Keratinocyte (primary cell): ENCODE data around the gene ZNF804B. TPM values are rescaled to one million over a fixed set of nuclear protein-coding genes. Genes with fewer than 3 reads are reported as not detected.

Source experiments
- DNase-seq: peaks from one replicate; pipeline ENCODE4 v3.0.0-alpha.2; 2011; ENCODE audit warnings: low read depth, missing footprints, low spot score
- FAIRE-seq: peaks from 2 replicates; lab custom pipeline; 2011; peaks lifted over from hg19 to GRCh38; lab: Jason Lieb, UNC
- H2AFZ ChIP-seq: 2 replicates; pipeline ENCODE4 v1.6.0; 2012; ENCODE audit warnings: low read length, control low read depth, inconsistent platforms; ENCODE audit not compliant: control insufficient read depth
- H3K27ac ChIP-seq: 2 replicates; pipeline ENCODE4 v1.5.1; 2011; ENCODE audit warnings: low read length; ENCODE audit not compliant: control insufficient read depth, insufficient read depth
- H3K27me3 ChIP-seq: 3 replicates; pipeline ENCODE4 v1.6.0; 2011; ENCODE audit warnings: low read length; ENCODE audit not compliant: control insufficient read depth, insufficient read depth; ENCODE audit errors: extremely low read depth
- H3K36me3 ChIP-seq, 2 experiments: 2 replicates in 1 of 2; 3 replicates in 1 of 2; pipeline ENCODE4 v1.5.1; 2011; ENCODE audit warnings: low read length in 2 of 2, mild to moderate bottlenecking in 1 of 2; ENCODE audit not compliant: control insufficient read depth in 2 of 2, insufficient read depth in 2 of 2; ENCODE audit errors: extremely low read depth in 1 of 2
- H3K4me1 ChIP-seq: 3 replicates; pipeline ENCODE4 v1.5.1; 2011; ENCODE audit warnings: low read length; ENCODE audit not compliant: control insufficient read depth, insufficient read depth; ENCODE audit errors: extremely low read depth
- H3K4me2 ChIP-seq: 3 replicates; pipeline ENCODE4 v1.6.0; 2011; ENCODE audit warnings: low read depth, low read length; ENCODE audit not compliant: control insufficient read depth, insufficient read depth; ENCODE audit errors: extremely low read depth
- H3K4me3 ChIP-seq, 3 experiments: fragments of 200-600 bp in 1 of 3; sonication (generic) in 1 of 3; 2 replicates in 2 of 3; 3 replicates in 1 of 3; pipeline ENCODE4 v1.5.1; 2011 to 2016; ENCODE audit warnings: low read length in 3 of 3, mild to moderate bottlenecking in 3 of 3, control low read depth in 2 of 3, inconsistent platforms in 1 of 3, low read depth in 1 of 3, mixed read lengths in 1 of 3, mixed run types in 1 of 3, moderate library complexity in 1 of 3; ENCODE audit not compliant: control insufficient read depth in 2 of 3, insufficient read depth in 2 of 3; ENCODE audit errors: extremely low read depth in 1 of 3
- H3K79me2 ChIP-seq: 2 replicates; pipeline ENCODE4 v1.6.0; 2012; ENCODE audit warnings: low read length; ENCODE audit not compliant: control insufficient read depth, insufficient read depth
- H3K9ac ChIP-seq: 3 replicates; pipeline ENCODE4 v1.6.0; 2011; ENCODE audit warnings: low read length; ENCODE audit not compliant: control insufficient read depth, insufficient read depth; ENCODE audit errors: extremely low read depth
- H3K9me1 ChIP-seq: 3 replicates; pipeline ENCODE4 v1.6.0; 2011; ENCODE audit warnings: low read length; ENCODE audit not compliant: control insufficient read depth, insufficient read depth; ENCODE audit errors: extremely low read depth
- H3K9me3 ChIP-seq: 2 replicates; pipeline ENCODE4 v1.5.1; 2012; ENCODE audit warnings: low read depth, low read length; ENCODE audit not compliant: control insufficient read depth
- H4K20me1 ChIP-seq: 3 replicates; pipeline ENCODE4 v1.6.0; 2011; ENCODE audit warnings: low read length; ENCODE audit not compliant: control insufficient read depth, insufficient read depth; ENCODE audit errors: extremely low read depth
- CTCF ChIP-seq, 3 experiments: IDR thresholded peaks in 1 of 3; conservative IDR thresholded peaks in 1 of 3; optimal IDR thresholded peaks in 1 of 3; 2 replicates in 2 of 3; 3 replicates in 1 of 3; pipeline versions ENCODE3 to v1.5.1; 2011; ENCODE audit warnings: low read length in 3 of 3, mild to moderate bottlenecking in 3 of 3, moderate library complexity in 2 of 3, control low read depth in 1 of 3, inconsistent platforms in 1 of 3; ENCODE audit not compliant: insufficient read depth in 2 of 3; ENCODE audit errors: extremely low read depth in 1 of 3
- EZH2 ChIP-seq: IDR thresholded peaks from one replicate; pipeline ENCODE4 v1.6.1; 2012; ENCODE audit warnings: inconsistent platforms, mild to moderate bottlenecking, low read length, moderate library complexity
- dilution Hi-C: fragments of 300-500 bp; cut with MboI; formaldehyde crosslinking; loops from one replicate; pipeline ENCODE4 v1.7.0; 2020; ENCODE audit warnings: low sequenced_read_pairs; ENCODE audit not compliant: extremely low pct_ligation_motif_present
- polyA plus RNA-seq, 5 experiments: library from polyadenylated mRNA; depleted of rRNA in 3 of 5; stranded (reverse) in 3 of 5; stranded (forward) in 1 of 5; unstranded in 1 of 5; fragments of >200 nt; gene quantifications; 1 replicate in 1 of 5; 2 replicates in 3 of 5; 3 replicates in 1 of 5; pipeline versions ENCODE4 v1.2.1 to v1.2.3, GENCODE V29; 2011 to 2012; ENCODE audit warnings: missing spikeins in 2 of 5, low read depth in 1 of 5, low replicate concordance in 1 of 5

Gene ZNF804B
- polyA plus RNA-seq, 1 donor (not counting 4 experiments of a cell fraction or from before 2014, with no cell fraction given): not detected

GRCh38 chr7:89029864-89030263, 270.4 kb downstream of the ZNF804B start:
- H2AFZ ChIP-seq: no peak overlapping the region
- no peak overlapping the region for H3K9ac ChIP-seq
- no peak for DNase-seq
- dilution Hi-C loops: no loop called here
- no peak for FAIRE-seq
- H3K79me2 ChIP-seq: no peaks in the 10 kb centered on the region
- H3K9me1 ChIP-seq: no peaks in the 10 kb centered on the region
- H3K4me3 ChIP-seq: no peak overlapping the region
- H3K4me2 ChIP-seq: no peak overlapping the region
- no peak for TF ChIP-seq CTCF (optimal IDR thresholded peaks at IDR 0.05 in 1 of 3, IDR thresholded peaks at IDR 0.05 in 1 of 3, conservative IDR thresholded peaks at IDR 0.05 in 1 of 3; ENCODE audit: extremely low read depth in 1 of 3, insufficient read depth in 2 of 3, low read length in 3 of 3)
- no peak for TF ChIP-seq EZH2
- H3K4me1 ChIP-seq: no peaks in the 10 kb centered on the region
- no peaks in the 10 kb centered on the region for H4K20me1 ChIP-seq
- H3K27me3 ChIP-seq: no peaks in the 10 kb centered on the region
- H3K36me3 ChIP-seq: no peaks in the 10 kb centered on the region
- H3K27ac ChIP-seq: no peak overlapping the region
- H3K9me3 ChIP-seq: no peaks in the 10 kb centered on the region

GRCh38 chr7:89041240-89041639, 281.7 kb downstream of the ZNF804B start:
- H2AFZ ChIP-seq: no peak overlapping the region
- TF ChIP-seq CTCF (optimal IDR thresholded peaks at IDR 0.05 in 1 of 3, IDR thresholded peaks at IDR 0.05 in 1 of 3, conservative IDR thresholded peaks at IDR 0.05 in 1 of 3; ENCODE audit: extremely low read depth in 1 of 3, insufficient read depth in 2 of 3, low read length in 3 of 3) (no peak), EZH2 (no peak)
- no peak for FAIRE-seq

More at GRCh38 chr7:89041240-89041639, 281.7 kb downstream of the ZNF804B start:
- no peaks in the 10 kb centered on the region for H3K36me3 ChIP-seq
- H3K9ac ChIP-seq: no peak overlapping the region
- H3K27ac ChIP-seq: no peak overlapping the region
- H3K4me2 ChIP-seq: no peak overlapping the region
- H3K4me1 ChIP-seq: no peaks in the 10 kb centered on the region
- no peaks in the 10 kb centered on the region for H3K27me3 ChIP-seq
- H3K9me3 ChIP-seq: no peaks in the 10 kb centered on the region
- DNase-seq: no peak
- H3K4me3 ChIP-seq: no peak overlapping the region
- dilution Hi-C loops: no loop called here
- no peaks in the 10 kb centered on the region for H3K9me1 ChIP-seq
- H4K20me1 ChIP-seq: no peaks in the 10 kb centered on the region
- H3K79me2 ChIP-seq: no peaks in the 10 kb centered on the region
